ENCODE results near the gene RBM5.

RBM5 gene

GRCh38 chr3:50151728-50152127, 63.0 kb downstream of the RBM5 start:
- H3K27ac ChIP-seq = no peak overlapping the region
- TF ChIP-seq CTCF (conservative IDR thresholded peaks at IDR 0.05) = no peak

- peak overlapping the region; percentile 91 for H3K27ac ChIP-seq
- no peak for TF ChIP-seq CTCF (conservative IDR thresholded peaks at IDR 0.05)
Observed at GRCh38 chr3:50153782-50154475, 65.2 kb downstream of the RBM5 start.

GRCh38 chr3:50154476-50154839, 65.7 kb downstream of the RBM5 start:
- TF ChIP-seq CTCF (conservative IDR thresholded peaks at IDR 0.05) = peak; percentile 57
- H3K27ac ChIP-seq = peak overlapping the region; percentile 91

GRCh38 chr3:50154840-50155490, 66.2 kb downstream of the RBM5 start, which contains the start of gene SEMA3F:
TSS of gene SEMA3F (plus strand) at chr3:50155324. CDS start at chr3:50159623, 4,299 bp downstream.
- H3K27ac ChIP-seq = peak within 1 kb of the TSS; percentile 91
- TF ChIP-seq CTCF (conservative IDR thresholded peaks at IDR 0.05) = 0 out of 2 replicates have a peak, but pooled peaks have one; percentile 4

GRCh38 chr3:50155491-50155878, 66.8 kb downstream of the RBM5 start:
- no peak; the same call in 1 of the 2 replicates for TF ChIP-seq CTCF (conservative IDR thresholded peaks at IDR 0.05)
- peak overlapping the region; percentile 91 for H3K27ac ChIP-seq

- TF ChIP-seq CTCF (conservative IDR thresholded peaks at IDR 0.05) = no peak
- peak overlapping the region; percentile 91; the same call in 1 of the 2 replicates for H3K27ac ChIP-seq
Observed at GRCh38 chr3:50155891-50156290, 67.2 kb downstream of the RBM5 start.

- H3K27ac ChIP-seq = no peak overlapping the region
- no peak for TF ChIP-seq CTCF (conservative IDR thresholded peaks at IDR 0.05)
Observed at GRCh38 chr3:50156549-50157493, 68.1 kb downstream of the RBM5 start.
